ENCODE results near the gene GARIN5A. TPM values are rescaled to one million over a fixed set of nuclear protein-coding genes. Genes with fewer than 3 reads are reported as not detected.

GARIN5A gene
- total RNA-seq, 1 donor from 2014 or later, result 1.9 TPM

- H3K36me3 Mint-ChIP-seq, result peaks cover 3% of the 10 kb centered on the region
- H3K4me1 Mint-ChIP-seq (ENCODE audit: unreplicated experiment), result no peaks in the 10 kb centered on the region
- peaks cover 37% of the 10 kb centered on the region for H3K27me3 Mint-ChIP-seq
- H3K4me3 Mint-ChIP-seq, result no peak overlapping the region
- no peak for TF ChIP-seq CTCF (conservative IDR thresholded peaks at IDR 0.05)
- DNase-seq (ENCODE audit: extremely low spot score, unreplicated experiment), result no peak
- H3K9me3 Mint-ChIP-seq, result no peaks in the 10 kb centered on the region
- H3K27ac Mint-ChIP-seq, result no peak overlapping the region
These were observed 21.8 kb upstream of the GARIN5A start for GRCh38 chr19:50498219-50499056.

- H3K4me1 Mint-ChIP-seq (ENCODE audit: unreplicated experiment), result peaks cover 4% of the 10 kb centered on the region
- no peak overlapping the region for H3K27ac Mint-ChIP-seq
- DNase-seq (ENCODE audit: extremely low spot score, unreplicated experiment), result no peak
These were observed 20.4 kb upstream of the GARIN5A start for GRCh38 chr19:50497022-50497405.

GRCh38 chr19:50496189-50497021 is 19.8 kb upstream of the GARIN5A start:
- Mint-ChIP-seq H3K27ac (no peak overlapping the region), H3K9me3 (no peaks in the 10 kb centered on the region), H3K4me1 (ENCODE audit: unreplicated experiment) (peaks cover 11% of the 10 kb centered on the region), H3K36me3 (peaks cover 3% of the 10 kb centered on the region), H3K27me3 (peaks cover 47% of the 10 kb centered on the region), H3K4me3 (no peak overlapping the region)
- no peak for DNase-seq (ENCODE audit: extremely low spot score, unreplicated experiment)
- TF ChIP-seq CTCF (conservative IDR thresholded peaks at IDR 0.05), result no peak

More at GRCh38 chr19:50497022-50497405, 20.4 kb upstream of the GARIN5A start:
- Mint-ChIP-seq H3K4me3 (no peak overlapping the region), H3K9me3 (no peaks in the 10 kb centered on the region), H3K27me3 (peaks cover 44% of the 10 kb centered on the region), H3K36me3 (peaks cover 3% of the 10 kb centered on the region)
- TF ChIP-seq CTCF (conservative IDR thresholded peaks at IDR 0.05), result no peak

- H3K4me3 Mint-ChIP-seq, result no peak overlapping the region
- peaks cover 52% of the 10 kb centered on the region for H3K27me3 Mint-ChIP-seq
- DNase-seq (ENCODE audit: extremely low spot score, unreplicated experiment), result no peak
- peaks cover 12% of the 10 kb centered on the region for H3K4me1 Mint-ChIP-seq (ENCODE audit: unreplicated experiment)
- no peaks in the 10 kb centered on the region for H3K9me3 Mint-ChIP-seq
- no peak for TF ChIP-seq CTCF (conservative IDR thresholded peaks at IDR 0.05)
- H3K27ac Mint-ChIP-seq, result no peak overlapping the region
- peaks cover 3% of the 10 kb centered on the region for H3K36me3 Mint-ChIP-seq
These were observed 18.4 kb upstream of the GARIN5A start for GRCh38 chr19:50495020-50495531.

- Mint-ChIP-seq H3K4me3 (no peak overlapping the region), H3K27ac (no peak overlapping the region), H3K4me1 (ENCODE audit: unreplicated experiment) (peaks cover 12% of the 10 kb centered on the region), H3K9me3 (no peaks in the 10 kb centered on the region), H3K36me3 (peaks cover 3% of the 10 kb centered on the region), H3K27me3 (peaks cover 57% of the 10 kb centered on the region)
- DNase-seq (ENCODE audit: extremely low spot score, unreplicated experiment), result no peak
- no peak for TF ChIP-seq CTCF (conservative IDR thresholded peaks at IDR 0.05)
These were observed 17.8 kb upstream of the GARIN5A start for GRCh38 chr19:50494186-50495019.

Measured in type B pancreatic cell (in vitro differentiated cells).